ENCODE data around the gene CLEC14A.

DNA sequence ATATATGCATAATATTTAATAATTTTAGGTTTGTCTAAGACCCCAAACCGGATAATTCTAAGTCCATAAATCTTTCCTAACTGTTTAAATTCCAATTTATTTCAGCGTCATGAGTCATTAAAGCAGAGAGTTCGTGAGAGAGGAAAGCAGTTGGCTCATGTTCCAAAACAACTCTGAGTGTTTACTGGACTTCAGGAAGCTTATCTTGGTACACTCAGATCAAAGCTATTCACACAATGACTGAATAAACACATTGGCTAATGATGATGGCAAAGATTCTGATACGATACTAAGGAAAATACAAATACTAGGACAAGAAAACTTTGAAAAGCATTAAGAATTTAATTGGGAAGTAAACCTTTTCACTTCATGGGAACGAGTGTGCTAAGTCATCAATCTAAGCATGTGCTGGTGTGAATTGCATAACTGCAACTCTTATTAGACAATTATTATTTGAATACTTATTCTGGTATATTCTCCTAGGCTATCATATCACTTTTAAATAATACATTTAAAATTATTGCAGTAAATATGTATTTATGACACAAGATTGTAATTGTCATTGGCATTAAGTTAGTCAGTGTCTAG, 34.8 kb upstream of the CLEC14A start:
- TF ChIP-seq CTCF (IDR thresholded peaks at IDR 0.05) (no peak), POLR2AphosphoS5 (IDR thresholded peaks at IDR 0.05) (peak; percentile 35 to 82 (median 82)), POLR2A (IDR thresholded peaks at IDR 0.05) (no peak)
